Activated effector memory CD4-positive, alpha-beta T cell treated with Interleukin-2 at 50 U/mL for 16 hours (primary cell): ENCODE data around the gene NT5C3B.
"Not testable (repeated sequence)": the region's sequence is repeated elsewhere in the genome, so short reads cannot be mapped to it uniquely, and the experiment has no call there.

ENCODE experiments used
- DNase-seq: peaks from one replicate; pipeline ENCODE4 v3.0.0-alpha.2; 2020

Gene NT5C3B

DNA sequence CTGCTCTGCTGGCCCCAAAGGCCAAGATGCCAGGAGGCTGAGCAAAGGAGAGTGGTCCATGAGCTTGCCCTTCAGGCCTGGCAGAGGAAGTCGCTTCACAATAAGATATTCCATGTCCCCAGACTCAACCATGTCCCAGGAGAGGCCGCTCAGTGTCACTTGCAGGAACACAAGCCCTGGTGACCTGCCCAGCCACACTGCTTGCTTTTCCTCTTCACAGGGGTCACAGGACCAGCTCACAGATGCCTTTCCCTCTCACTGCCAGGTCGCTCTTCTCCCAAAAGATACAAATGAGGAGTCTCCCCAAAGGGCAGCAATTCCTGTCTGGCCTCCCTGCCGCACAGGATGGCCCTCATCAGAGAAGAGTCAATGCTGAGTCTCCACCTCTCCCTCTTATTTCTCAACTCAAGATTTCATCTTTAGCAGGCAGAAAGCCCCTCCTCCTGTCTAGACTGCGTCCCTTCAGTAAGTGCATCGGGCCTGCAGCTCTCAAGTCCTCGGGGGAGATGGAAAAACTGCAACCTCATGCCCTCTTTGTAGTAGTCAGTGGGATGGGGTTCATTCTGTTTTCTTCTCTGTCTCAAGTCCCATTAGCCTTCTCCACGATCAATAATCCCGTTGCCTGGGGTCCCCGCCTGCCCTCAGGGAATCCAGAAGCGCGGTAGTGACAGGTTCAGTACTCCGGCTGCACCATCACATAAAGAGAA, 54.5 kb downstream of the NT5C3B start:
- no peak for DNase-seq

DNA sequence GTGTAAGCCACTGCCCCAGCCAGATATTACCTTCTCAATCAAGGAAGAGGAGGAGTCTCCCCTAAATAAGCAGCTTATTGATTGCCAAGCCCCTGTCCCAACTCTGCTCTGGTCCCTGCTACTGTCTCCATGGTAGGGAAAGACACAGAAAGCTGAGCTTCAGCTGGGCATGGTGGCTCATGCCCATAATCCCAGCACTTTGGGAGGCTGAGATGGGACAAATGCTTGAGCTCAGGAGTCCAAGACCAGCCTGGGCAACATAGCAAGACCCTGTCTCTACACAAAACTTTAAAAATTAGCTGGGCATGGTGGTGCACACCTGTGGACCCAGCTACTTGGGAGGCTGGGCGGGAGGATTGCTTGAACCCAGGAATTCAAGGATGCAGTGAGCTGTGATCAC, 56.1 kb downstream of the NT5C3B start:
- DNase-seq = no peak

DNA sequence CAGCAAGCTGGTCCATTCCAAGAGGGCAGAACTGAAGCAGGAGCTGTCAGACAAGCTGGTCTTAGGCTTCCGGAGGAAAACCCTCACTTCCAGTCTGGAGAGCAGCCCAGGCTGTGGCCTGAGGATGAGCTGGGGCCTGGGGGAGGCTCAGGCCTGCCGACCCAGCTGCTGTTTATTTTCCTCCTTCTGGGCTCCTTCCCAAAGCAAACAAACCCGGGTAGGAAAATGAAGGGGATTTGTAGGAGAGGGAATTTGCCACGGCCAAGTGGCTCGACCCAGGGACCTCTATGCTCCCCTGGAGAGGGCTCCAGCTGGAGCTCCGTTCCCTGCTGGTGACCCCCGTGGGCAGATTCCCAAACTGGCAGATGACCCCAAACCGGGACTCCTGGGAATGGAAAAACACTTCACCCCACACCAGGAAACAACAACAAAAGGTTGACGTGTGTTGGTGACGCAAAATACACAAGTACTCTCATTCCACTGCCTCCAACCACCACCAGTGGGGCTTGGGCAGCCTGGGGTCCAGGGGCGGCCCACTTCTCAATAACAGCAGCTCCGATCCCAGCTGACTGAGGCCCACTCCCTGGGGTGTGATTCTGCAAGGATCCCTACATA, 58.4 kb downstream of the NT5C3B start:
- no peak for DNase-seq

DNA sequence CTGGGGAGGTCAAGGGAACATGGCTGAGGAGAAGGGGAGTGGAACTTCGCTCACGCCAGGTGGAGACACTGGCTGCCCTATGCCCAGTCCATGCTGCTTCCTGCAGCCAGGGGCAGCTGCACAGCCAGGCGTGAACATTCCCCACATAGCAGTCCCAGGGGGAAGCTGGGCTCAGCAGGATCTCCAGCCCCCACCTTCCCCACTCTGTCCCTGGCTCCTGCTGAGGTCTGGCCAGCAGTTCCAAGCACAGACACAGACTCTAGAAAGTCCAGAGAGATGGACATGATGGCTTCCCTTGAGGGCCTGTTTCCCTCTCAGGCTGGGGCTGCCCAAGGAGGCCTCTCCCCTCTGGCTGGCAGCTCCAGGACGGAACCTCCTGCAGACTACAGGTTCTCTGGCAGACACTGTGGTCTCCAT, 58.9 kb downstream of the NT5C3B start:
- no peak for DNase-seq

DNA sequence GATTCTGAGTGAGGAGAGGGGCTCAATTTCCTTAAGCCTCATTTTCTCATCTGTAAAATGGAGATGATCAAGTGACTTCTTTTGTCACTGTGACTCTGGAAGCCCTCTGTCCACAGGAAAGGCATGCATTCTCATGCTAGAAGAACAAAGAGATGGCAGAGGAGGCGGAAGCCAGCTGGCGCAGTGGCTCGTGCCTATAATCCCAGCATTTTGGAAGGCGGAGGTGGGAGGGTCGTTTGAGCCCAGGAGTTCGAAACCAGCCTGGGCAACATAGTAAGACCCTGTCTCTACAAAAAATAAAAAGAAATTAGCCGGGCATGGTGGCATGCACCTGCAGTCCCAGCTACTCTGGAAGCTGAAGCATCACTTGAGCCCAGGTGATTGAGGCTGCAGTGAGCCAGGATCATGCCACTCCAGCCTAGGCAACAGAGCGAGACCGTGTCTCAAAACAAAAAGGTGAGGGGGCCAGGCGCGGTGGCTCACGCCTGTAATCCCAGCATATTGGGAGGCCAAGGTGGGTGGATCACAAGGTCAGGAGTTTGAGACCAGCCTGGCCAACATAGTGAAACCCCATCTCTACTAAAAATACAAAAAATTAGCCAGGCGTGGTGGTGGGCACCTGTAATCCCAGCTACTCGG, 59.7 kb downstream of the NT5C3B start:
- not testable (repeated sequence) for DNase-seq

DNA sequence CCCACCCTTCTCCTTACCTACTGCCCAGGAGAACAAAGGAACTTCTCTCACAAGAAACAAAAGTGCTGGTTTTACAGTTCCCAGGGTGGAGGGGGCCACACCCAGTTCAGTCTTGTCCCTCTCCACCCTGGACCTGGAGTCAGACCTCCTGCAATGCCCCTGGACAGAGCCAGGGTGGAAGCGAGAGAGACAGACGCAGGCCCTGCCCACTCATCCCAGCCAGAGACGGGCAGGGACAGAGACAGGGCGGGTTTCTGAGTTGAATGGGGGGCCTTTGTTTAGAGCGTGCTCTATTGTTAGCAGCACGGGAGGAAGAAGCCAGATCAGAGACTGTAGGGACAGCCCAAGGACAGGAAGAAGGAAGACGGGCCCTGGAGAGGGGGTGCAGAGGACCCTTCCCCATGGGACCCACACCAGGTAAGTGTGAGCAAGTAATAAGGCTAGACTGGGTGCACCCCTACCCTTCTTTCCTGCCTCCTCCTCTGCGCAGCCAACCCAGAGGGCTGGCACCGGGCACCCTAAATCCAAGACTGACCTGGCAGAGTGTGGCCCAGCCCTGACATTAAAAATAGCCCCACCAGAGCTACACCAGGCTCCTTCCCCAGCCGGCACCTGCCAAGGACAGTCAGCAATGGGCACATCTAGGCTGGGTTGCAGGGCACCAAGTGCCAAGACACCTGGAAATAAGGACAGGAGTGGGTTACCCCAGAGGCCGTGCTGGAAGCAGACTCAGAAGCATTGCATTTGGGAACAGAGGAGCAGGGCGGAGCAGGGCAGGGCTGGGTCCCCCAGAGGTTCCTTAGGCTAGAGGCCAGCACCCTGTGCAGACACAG, 60.4 kb downstream of the NT5C3B start:
- DNase-seq = no peak
